VCaP (cell line): Measurements from ENCODE around the gene DDRGK1.

Source experiments
- H3K27ac ChIP-seq: fragments of 450-650 bp; 2 replicates; pipeline ENCODE4 v1.5.1; 2017
- TF ChIP-seq, protein P1 (sequence below): fragments of 450-650 bp; conservative IDR thresholded peaks from 2 replicates; pipeline ENCODE4 v1.5.1; 2017; ENCODE audit warnings: mild to moderate bottlenecking, moderate library complexity

Gene DDRGK1

DNA sequence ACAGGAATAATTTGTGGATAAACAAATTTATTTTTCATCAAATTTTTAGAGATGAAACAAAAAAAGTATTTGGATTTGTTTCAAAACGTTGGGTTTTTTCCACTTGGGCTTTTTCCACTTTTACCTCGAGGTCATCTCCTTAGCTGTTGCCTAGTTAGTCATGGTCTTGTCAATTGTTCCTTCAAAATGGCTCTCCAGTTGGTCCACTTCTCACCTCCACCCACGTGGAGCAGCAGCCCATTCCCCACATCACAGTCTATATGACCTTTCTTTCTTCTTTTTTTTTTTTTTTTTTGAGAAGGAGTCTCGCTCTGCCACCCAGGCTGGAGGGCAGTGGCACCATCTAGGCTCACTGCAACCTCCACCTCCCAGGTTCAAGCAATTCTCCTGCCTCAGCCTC lies 41.2 kb upstream of the DDRGK1 start:
- TF ChIP-seq, protein P1, sequence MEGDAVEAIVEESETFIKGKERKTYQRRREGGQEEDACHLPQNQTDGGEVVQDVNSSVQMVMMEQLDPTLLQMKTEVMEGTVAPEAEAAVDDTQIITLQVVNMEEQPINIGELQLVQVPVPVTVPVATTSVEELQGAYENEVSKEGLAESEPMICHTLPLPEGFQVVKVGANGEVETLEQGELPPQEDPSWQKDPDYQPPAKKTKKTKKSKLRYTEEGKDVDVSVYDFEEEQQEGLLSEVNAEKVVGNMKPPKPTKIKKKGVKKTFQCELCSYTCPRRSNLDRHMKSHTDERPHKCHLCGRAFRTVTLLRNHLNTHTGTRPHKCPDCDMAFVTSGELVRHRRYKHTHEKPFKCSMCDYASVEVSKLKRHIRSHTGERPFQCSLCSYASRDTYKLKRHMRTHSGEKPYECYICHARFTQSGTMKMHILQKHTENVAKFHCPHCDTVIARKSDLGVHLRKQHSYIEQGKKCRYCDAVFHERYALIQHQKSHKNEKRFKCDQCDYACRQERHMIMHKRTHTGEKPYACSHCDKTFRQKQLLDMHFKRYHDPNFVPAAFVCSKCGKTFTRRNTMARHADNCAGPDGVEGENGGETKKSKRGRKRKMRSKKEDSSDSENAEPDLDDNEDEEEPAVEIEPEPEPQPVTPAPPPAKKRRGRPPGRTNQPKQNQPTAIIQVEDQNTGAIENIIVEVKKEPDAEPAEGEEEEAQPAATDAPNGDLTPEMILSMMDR: no peak
- H3K27ac ChIP-seq: peak overlapping the region; percentile 47; the same call in 1 of the 2 replicates

DNA sequence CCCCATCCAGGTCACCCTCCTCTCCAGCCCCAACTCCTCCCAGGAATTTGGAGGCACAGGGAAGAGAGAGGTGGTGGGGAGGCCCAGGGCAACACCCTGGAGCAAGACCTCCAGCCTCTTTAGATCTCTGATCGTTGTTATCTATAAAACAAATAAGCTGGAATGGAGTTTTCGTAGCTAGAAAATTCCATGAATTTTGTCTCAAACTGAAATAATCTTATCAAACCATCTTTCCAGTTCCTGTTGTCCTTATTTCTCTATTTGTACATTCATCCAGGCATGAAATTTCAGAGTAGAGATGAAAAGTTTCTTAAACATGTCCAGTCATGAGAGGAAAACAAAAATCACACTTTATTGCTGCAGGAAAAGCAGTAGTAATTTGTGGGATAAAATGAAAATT lies 40.7 kb upstream of the DDRGK1 start:
- TF ChIP-seq, protein P1: no peak
- H3K27ac ChIP-seq: peak overlapping the region; percentile 47; the same call in 1 of the 2 replicates

DNA sequence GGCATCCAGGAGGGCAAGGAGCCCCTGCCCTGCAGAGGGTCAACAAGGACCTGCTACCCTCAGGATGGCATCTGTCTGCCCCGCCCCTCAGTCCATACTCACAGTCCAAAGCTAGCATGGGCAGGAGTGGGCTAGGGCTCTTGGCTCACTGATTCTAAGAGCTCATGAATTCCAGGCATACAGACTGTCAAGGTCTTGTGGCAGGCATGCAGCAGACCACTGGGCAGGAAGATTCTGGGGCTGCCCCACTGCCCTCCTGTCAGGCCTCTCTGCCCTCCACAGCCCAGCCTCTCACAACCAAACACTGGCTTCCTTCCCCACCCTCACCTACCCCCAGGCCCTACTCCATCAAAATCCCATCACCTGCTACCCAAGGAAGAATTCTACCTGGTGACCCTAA lies 40.1 kb upstream of the DDRGK1 start:
- H3K27ac ChIP-seq: peak overlapping the region; percentile 47; the same call in 1 of the 2 replicates
- TF ChIP-seq, protein P1: no peak

DNA sequence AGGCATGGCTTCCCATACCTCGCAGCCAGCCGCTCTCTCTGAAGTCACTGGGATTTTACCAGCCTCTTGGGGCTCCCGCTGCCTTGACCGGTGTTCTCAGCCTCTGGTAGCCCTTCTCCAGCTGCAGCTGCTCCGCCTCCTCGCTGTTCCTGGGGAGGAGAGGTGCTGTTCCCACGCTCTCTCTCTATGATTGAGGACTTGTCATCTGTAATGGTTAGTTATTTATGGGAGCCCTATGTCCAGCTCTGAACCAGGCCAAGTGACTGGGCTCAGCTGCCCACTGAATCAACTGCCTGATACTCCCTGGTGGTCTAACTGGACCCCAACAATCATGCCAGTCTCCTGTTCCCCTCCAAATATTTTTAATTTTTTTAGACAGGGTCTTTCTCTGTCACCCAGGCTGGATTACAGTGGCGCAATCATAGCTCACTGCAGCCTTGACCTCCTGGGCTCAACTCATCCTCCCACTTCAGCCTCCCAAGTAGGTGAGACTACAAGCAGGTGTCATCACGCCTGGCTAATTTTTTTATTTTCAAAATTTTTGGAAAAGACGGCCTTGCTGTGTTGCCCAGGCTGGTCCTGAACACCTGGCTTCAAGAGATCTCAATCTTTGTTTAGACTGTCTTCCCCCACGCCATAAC lies 39.4 kb upstream of the DDRGK1 start:
- H3K27ac ChIP-seq: peak overlapping the region; percentile 47; the same call in 1 of the 2 replicates
- TF ChIP-seq, protein P1: no peak

DNA sequence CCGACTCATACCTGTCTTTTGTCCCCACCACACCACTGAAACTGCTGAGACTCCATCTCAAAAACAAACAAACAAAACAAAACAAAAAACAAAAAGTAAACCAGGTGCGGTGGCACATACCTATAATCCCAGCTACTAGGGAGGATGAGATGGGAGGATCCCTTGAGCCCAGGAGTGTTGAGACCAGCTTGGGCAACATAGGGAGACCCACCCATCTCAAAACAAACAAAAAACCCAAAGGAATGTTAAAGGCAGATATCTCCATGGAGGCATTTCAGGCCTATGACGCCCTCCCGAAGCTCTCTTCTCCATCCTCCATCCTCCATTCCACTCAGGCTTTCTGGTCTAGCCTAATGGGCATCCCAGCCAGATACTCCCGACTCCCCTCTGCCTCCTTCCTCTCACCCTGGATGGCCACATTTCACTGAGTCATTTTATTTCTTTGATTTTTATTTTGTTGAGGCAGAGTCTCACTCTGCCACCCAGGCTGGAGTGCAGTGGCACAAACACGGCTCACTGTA lies 37.8 kb upstream of the DDRGK1 start:
- H3K27ac ChIP-seq: no peak overlapping the region
- TF ChIP-seq, protein P1: no peak

DNA sequence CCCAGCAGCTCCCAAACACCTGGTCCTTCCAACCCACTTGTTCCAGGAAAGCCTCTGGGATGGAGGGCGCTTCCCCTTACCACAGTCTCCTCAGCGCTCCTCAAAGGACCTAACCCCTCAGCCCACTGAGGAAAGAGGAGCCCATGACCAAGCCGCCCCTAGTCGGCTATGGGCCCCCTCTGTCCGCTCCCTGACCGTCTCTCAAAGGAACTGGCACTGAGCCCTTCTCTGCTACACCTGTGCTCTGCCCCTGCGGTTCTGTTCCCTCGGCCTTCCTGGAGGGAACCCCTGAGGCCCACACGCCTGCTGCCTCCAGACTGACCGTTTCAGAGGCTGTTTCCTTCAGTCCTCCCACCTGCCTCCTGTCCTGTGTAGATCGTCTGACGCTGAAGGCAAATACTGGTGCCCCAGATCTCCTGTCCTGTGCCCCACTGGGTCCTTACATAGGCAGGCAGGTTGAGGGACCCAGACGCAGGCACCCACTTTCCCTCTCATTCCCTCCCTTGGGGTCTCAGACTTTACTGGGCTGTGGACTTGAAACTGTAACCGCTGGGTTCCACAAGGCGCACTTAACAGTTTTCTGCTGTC lies 36.4 kb upstream of the DDRGK1 start:
- no peak overlapping the region for H3K27ac ChIP-seq
- TF ChIP-seq, protein P1: no peak

DNA sequence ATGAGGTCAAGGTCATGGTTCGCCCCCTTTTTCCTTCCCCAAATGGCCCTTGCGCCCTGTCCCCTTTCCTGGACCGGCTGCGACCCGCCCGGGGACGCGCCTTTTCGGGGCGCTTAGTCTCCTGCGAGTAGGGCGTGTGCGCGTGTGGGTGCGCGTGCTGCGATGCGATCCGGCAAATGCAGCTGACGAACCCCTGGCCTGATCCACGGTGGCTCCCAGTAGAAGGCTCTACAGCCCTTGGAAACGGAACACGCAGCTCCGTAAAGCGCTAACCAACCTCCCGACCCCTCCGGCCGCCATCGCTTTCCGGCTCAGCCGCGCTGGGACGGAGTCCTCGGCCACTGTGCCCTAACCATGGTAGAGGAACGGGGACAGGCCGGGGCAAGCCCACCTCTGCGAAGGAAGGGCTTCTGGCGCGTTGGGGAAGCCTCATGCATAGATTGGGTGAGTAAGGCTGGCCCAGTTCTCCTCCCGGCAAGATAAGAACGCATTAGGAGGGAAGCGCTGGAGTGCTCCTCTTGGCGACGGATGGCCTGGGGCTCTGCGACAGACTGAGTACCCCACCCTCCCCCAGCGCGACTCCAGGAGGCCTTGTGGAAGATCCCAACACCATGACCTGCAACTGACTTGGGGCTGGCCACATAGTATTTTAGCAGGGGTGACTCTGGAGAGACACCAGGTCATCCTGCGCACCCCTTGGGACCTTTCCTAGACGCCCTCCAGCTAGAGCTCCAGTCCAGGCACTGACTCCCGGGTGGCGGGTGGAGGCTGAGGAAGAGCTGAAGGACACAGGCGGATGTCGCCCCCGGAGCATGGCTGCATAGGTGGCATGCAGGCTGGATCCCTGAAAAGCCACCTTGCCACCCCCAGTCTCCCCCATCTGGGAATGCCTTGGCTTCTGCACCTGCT lies 35.6 kb upstream of the DDRGK1 start:
- peak overlapping the region; percentile 50; the same call in 1 of the 2 replicates for H3K27ac ChIP-seq
- TF ChIP-seq, protein P1: no peak
